Body of pancreas (tissue), 4 donors: ENCODE measurements around the gene TPCN2. TPM values are rescaled to one million over a fixed set of nuclear protein-coding genes. Genes with fewer than 3 reads are reported as not detected.

Source experiments
- ATAC-seq: fragments of 150-250 bp; one replicate; pipeline ENCODE4 v1.9.1; 2016
- DNase-seq, 4 donors: peaks; one replicate each; pipeline ENCODE4 v3.0.0-alpha.2; 2019
- H3K27ac ChIP-seq, 4 donors: fragments of 200-600 bp; sonication (generic); 1 replicate in 3 of 4; 2 replicates in 1 of 4; pipeline versions ENCODE4 v1.5.1 to v1.6.1; 2016 to 2019; ENCODE audit warnings: mild to moderate bottlenecking in 1 of 4, mixed read lengths in 1 of 4, moderate library complexity in 1 of 4
- H3K27me3 ChIP-seq, 2 donors: fragments of 200-600 bp; sonication (generic); one replicate each; pipeline ENCODE4 v1.6.0; 2016; ENCODE audit warnings: mild to moderate bottlenecking in 1 of 2
- H3K36me3 ChIP-seq, 2 donors: fragments of 200-600 bp; sonication (generic); replicated peaks in 1 of 2; 2 replicates each; pipeline ENCODE4 v1.5.1; 2016; ENCODE audit warnings: low read depth in 2 of 2; ENCODE audit not compliant: insufficient read depth in 1 of 2
- H3K4me1 ChIP-seq: fragments of 200-600 bp; sonication (generic); one replicate; pipeline ENCODE4 v1.6.0; 2016
- H3K4me3 ChIP-seq, 2 donors: fragments of 200-600 bp; sonication (generic); 1 replicate in 1 of 2; 2 replicates in 1 of 2; pipeline ENCODE4 v1.5.1; 2016 to 2019
- H3K9me3 ChIP-seq, 3 donors: fragments of 200-600 bp; sonication (generic); 1 replicate in 2 of 3; 2 replicates in 1 of 3; pipeline ENCODE4 v1.5.1; 2016
- CTCF ChIP-seq, 7 experiments: fragments of 450-650 bp in 4 of 7; fragments of 200-600 bp in 3 of 7; sonication (generic) in 3 of 7; IDR thresholded peaks; one replicate each; pipeline ENCODE4 v1.5.1; 2016 to 2019; ENCODE audit warnings: antibody characterized with exemption in 7 of 7
- POLR2A ChIP-seq, 3 donors: fragments of 450-650 bp; IDR thresholded peaks; one replicate each; pipeline ENCODE4 v1.6.1; 2016; ENCODE audit warnings: antibody characterized with exemption in 3 of 3, mild to moderate bottlenecking in 2 of 3
- WGBS, 2 donors: methylation state at CpG; one replicate each; pipeline ENCODE4 v1.1.5; 2017; 5-methylcytosine and 5-hydroxymethylcytosine counted together
- intact Hi-C: fragments of 100-400 bp; cut with DNase I; formaldehyde crosslinking; loops from one replicate; pipeline ENCODE4 v1.15.1; 2023
- total RNA-seq, 2 donors: library from RNA; depleted of rRNA; stranded (reverse); fragments of >200 nt; gene quantifications; one replicate each; pipeline ENCODE4 v1.1.0, GENCODE V29; 2016

TPCN2 gene
- total RNA-seq, 2 donors from 2014 or later = 10.9 to 18.9 TPM

- ATAC-seq = no peak
- WGBS, 2 donors = 83 to 84% methylated on average over 17 of the region's 21 CpGs
- Histone ChIP-seq H3K4me1 (peaks cover 32% of the 10 kb centered on the region), H3K27ac (peak overlapping the region in 1 of 4 donors; percentile 81), H3K4me3 (no peak overlapping the region), H3K27me3 (no peaks in the 10 kb centered on the region), H3K9me3 (no peaks in the 10 kb centered on the region), H3K36me3 (no peaks in the 10 kb centered on the region)
- no peak for DNase-seq
- intact Hi-C loops = no loop called here
- TF ChIP-seq CTCF (IDR thresholded peaks at IDR 0.05) (no peak), POLR2A (IDR thresholded peaks at IDR 0.05) (no peak)
These were observed 105.6 kb downstream of the TPCN2 start for GRCh38 chr11:69154211-69154913.

GRCh38 chr11:69154938-69155301 lies 106.2 kb downstream of the TPCN2 start:
- H3K4me3 ChIP-seq = no peak overlapping the region

GRCh38 chr11:69155302-69156234 lies 106.8 kb downstream of the TPCN2 start, which contains the start of gene SMIM38:
SMIM38 (plus strand) TSS chr11:69155935; CDS start chr11:69157847, 1,912 bp downstream.
- WGBS, 2 donors = 61 to 80% methylated on average over 9 to 32 of the region's 32 CpGs
- peak within 1 kb of the TSS; percentile 18 to 81 (median 72) for H3K27ac ChIP-seq
- H3K4me1 ChIP-seq = peaks cover 32% of the 10 kb centered on the region
- H3K9me3 ChIP-seq = no peaks in the 10 kb centered on the region
- intact Hi-C loops = no loop called here
- no peaks in the 10 kb centered on the region for H3K36me3 ChIP-seq
- TF ChIP-seq CTCF (IDR thresholded peaks at IDR 0.05) (no peak), POLR2A (IDR thresholded peaks at IDR 0.05) (peak in 2 of 3 donors; percentile 16 to 19)
- no peaks in the 10 kb centered on the region for H3K27me3 ChIP-seq
- ATAC-seq (no peak), DNase-seq (peak in 2 of 4 donors; percentile 24 to 49)
- no peak within 1 kb of the TSS for H3K4me3 ChIP-seq

More at GRCh38 chr11:69154938-69155301, 106.2 kb downstream of the TPCN2 start:
- DNase-seq (no peak), ATAC-seq (no peak)
- Histone ChIP-seq H3K27ac (peak overlapping the region in 2 of 4 donors; percentile 76 to 81), H3K4me1 (peaks cover 32% of the 10 kb centered on the region), H3K27me3 (no peaks in the 10 kb centered on the region), H3K36me3 (no peaks in the 10 kb centered on the region), H3K9me3 (no peaks in the 10 kb centered on the region)
- intact Hi-C loops = no loop called here
- TF ChIP-seq CTCF (IDR thresholded peaks at IDR 0.05) = no peak
- no peak for TF ChIP-seq POLR2A (IDR thresholded peaks at IDR 0.05)
- 88 to 90% methylated on average over 2 to 10 of the region's 10 CpGs for WGBS, 2 donors

DNA sequence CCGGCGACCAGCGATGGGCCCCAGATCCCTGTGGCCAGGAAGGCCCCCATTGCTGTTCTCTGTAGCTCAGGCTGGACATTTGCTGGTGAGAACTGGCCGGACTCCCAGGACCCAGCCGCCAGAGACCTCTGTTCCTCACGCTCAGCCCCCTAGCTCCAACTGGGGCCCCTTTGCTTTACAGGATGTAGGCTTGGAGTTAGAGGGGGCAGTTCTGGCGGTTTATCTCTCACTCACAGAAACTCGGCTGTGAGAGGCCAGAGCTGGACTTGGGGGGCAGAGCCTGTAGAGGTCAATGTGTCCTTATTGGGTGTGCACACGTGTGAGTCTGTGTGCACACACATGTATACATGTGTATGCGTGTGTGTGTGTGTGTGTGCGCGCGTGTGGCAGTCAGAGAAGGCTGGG lies 107.5 kb downstream of the TPCN2 start:
- peak overlapping the region in 3 of 4 donors; percentile 69 to 81 (median 76) for H3K27ac ChIP-seq
- DNase-seq = peak in 1 of 4 donors; percentile 6
- H3K36me3 ChIP-seq = no peaks in the 10 kb centered on the region
- no peak for TF ChIP-seq POLR2A (IDR thresholded peaks at IDR 0.05)
- no peak for TF ChIP-seq CTCF (IDR thresholded peaks at IDR 0.05)
- H3K4me3 ChIP-seq = no peak overlapping the region
- intact Hi-C loops = no loop called here
- no peaks in the 10 kb centered on the region for H3K9me3 ChIP-seq
- H3K27me3 ChIP-seq = no peaks in the 10 kb centered on the region
- WGBS, 2 donors = 76 to 79% methylated on average over 9 to 13 of the region's 13 CpGs
- ATAC-seq = no peak
- H3K4me1 ChIP-seq = peaks cover 32% of the 10 kb centered on the region
